PC-9 (cell line): Measurements from ENCODE around the gene TMEM94. TPM values are rescaled to one million over a fixed set of nuclear protein-coding genes. Genes with fewer than 3 reads are reported as not detected.
"Not testable (repeated sequence)": the region's sequence is repeated elsewhere in the genome, so short reads cannot be mapped to it uniquely, and the experiment has no call there.

ENCODE experiments used
- BruUV-seq: library from RNA; stranded (reverse); fragments of 400-500 nt; replicated peaks from 2 replicates; lab custom pipeline; 2021; lab: Mats Ljungman, UMichigan
- CTCF ChIA-PET: fragments of 300-600 bp; sonication (Branson Sonifier 250); formaldehyde crosslinking; loops from one replicate; lab custom pipeline; 2022; ENCODE audit warnings: antibody characterized with exemption; lab: Charles Lee
- POLR2A ChIA-PET: fragments of 300-600 bp; sonication (Branson Sonifier 250); formaldehyde crosslinking; loops from one replicate; lab custom pipeline; 2022; ENCODE audit warnings: antibody characterized with exemption; ENCODE audit not compliant: unreplicated experiment; lab: Charles Lee
- DNase-seq, 2 experiments: peaks; one replicate each; pipeline versions ENCODE4 v3.0.0 to v3.0.0-alpha.2; 2015 to 2022; ENCODE audit warnings: mixed read lengths in 1 of 2
- H2AFZ ChIP-seq: fragments of 200-600 bp; sonication (generic); 2 replicates; pipeline ENCODE4 v1.8.1; 2017; ENCODE audit warnings: antibody characterized with exemption
- H3F3A ChIP-seq: fragments of 200-600 bp; sonication (generic); 2 replicates; pipeline ENCODE4 v1.8.1; 2017; ENCODE audit warnings: antibody characterized with exemption, mild to moderate bottlenecking, low read depth; ENCODE audit not compliant: insufficient read depth
- H3K27ac ChIP-seq: fragments of 200-600 bp; sonication (generic); 2 replicates; pipeline ENCODE4 v1.6.1; 2016; ENCODE audit warnings: mixed run types
- H3K27me3 ChIP-seq: fragments of 200-600 bp; sonication (generic); 2 replicates; pipeline ENCODE4 v1.6.1; 2016; ENCODE audit warnings: low read depth, mixed run types; ENCODE audit not compliant: insufficient read depth
- H3K36me3 ChIP-seq: fragments of 200-600 bp; sonication (generic); 2 replicates; pipeline ENCODE4 v1.6.1; 2016; ENCODE audit warnings: low read depth, mixed run types
- H3K4me1 ChIP-seq: fragments of 200-600 bp; sonication (generic); replicated peaks from 2 replicates; pipeline ENCODE4 v1.6.1; 2016; ENCODE audit warnings: mixed run types; ENCODE audit not compliant: insufficient read depth
- H3K4me2 ChIP-seq: fragments of 200-600 bp; sonication (generic); 2 replicates; pipeline ENCODE4 v1.6.1; 2017; ENCODE audit warnings: mixed run types
- H3K4me3 ChIP-seq: fragments of 200-600 bp; sonication (generic); 2 replicates; pipeline ENCODE4 v1.6.1; 2016; ENCODE audit warnings: mixed run types
- H3K79me2 ChIP-seq: fragments of 200-600 bp; sonication (generic); 2 replicates; pipeline ENCODE4 v1.6.1; 2017; ENCODE audit warnings: low read depth, mixed run types
- H3K9me2 ChIP-seq: fragments of 200-600 bp; sonication (generic); 2 replicates; pipeline ENCODE4 v1.8.1; 2017; ENCODE audit warnings: mild to moderate bottlenecking; ENCODE audit not compliant: insufficient read depth
- H3K9me3 ChIP-seq: fragments of 200-600 bp; sonication (generic); 2 replicates; pipeline ENCODE4 v1.8.1; 2016; ENCODE audit warnings: low read depth; ENCODE audit not compliant: insufficient read depth
- H4K20me1 ChIP-seq: fragments of 200-600 bp; sonication (generic); 2 replicates; pipeline ENCODE4 v1.8.1; 2017; ENCODE audit not compliant: insufficient read depth
- EZH2 ChIP-seq: fragments of 200-600 bp; sonication (generic); IDR thresholded peaks from 2 replicates; pipeline ENCODE4 v1.8.0; 2017; ENCODE audit warnings: antibody characterized with exemption, low read depth
- intact Hi-C: fragments of 100-400 bp; cut with micrococcal nuclease; formaldehyde crosslinking; loops from one replicate; pipeline ENCODE4 v1.10.0; 2022; ENCODE audit not compliant: unreplicated experiment
- total RNA-seq: library from RNA; stranded (reverse); gene quantifications from 2 replicates; pipeline ENCODE4 v1.2.3, GENCODE V29; 2021
- TF ChIP-seq, protein P1 (sequence below): fragments of 200-600 bp; sonication (generic); conservative IDR thresholded peaks from 2 replicates; pipeline ENCODE4 v1.6.1; 2017; ENCODE audit warnings: mixed run types, antibody characterized with exemption, mild to moderate bottlenecking, moderate library complexity

TMEM94 gene
- total RNA-seq, 1 experiment from 2014 or later = 78.9 TPM

- ChIA-PET CTCF (interaction anchor here (0.6 kb wide), 1 partner anchor 214 kb away, joined by 3 read pairs; no protein-coding TSS in a partner anchor), POLR2A (no interaction called here)
- Histone ChIP-seq H3K79me2 (no peaks in the 10 kb centered on the region), H4K20me1 (no peaks in the 10 kb centered on the region), H3K36me3 (peaks cover 7% of the 10 kb centered on the region), H3F3A (no peaks in the 10 kb centered on the region), H3K27me3 (no peaks in the 10 kb centered on the region), H3K4me2 (no peak overlapping the region), H3K9me2 (no peaks in the 10 kb centered on the region), H3K9me3 (no peaks in the 10 kb centered on the region), H3K4me3 (no peak overlapping the region), H3K4me1 (no peaks in the 10 kb centered on the region), H3K27ac (no peak overlapping the region), H2AFZ (no peak overlapping the region)
- BruUV-seq = no TSS peak
- TF ChIP-seq, protein P1, sequence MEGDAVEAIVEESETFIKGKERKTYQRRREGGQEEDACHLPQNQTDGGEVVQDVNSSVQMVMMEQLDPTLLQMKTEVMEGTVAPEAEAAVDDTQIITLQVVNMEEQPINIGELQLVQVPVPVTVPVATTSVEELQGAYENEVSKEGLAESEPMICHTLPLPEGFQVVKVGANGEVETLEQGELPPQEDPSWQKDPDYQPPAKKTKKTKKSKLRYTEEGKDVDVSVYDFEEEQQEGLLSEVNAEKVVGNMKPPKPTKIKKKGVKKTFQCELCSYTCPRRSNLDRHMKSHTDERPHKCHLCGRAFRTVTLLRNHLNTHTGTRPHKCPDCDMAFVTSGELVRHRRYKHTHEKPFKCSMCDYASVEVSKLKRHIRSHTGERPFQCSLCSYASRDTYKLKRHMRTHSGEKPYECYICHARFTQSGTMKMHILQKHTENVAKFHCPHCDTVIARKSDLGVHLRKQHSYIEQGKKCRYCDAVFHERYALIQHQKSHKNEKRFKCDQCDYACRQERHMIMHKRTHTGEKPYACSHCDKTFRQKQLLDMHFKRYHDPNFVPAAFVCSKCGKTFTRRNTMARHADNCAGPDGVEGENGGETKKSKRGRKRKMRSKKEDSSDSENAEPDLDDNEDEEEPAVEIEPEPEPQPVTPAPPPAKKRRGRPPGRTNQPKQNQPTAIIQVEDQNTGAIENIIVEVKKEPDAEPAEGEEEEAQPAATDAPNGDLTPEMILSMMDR = no peak
- intact Hi-C loops = no loop called here
- DNase-seq = no peak
These were observed 19.8 kb downstream of the TMEM94 start for GRCh38 chr17:75476271-75476671.

- Histone ChIP-seq H3K4me3 (no peak overlapping the region), H4K20me1 (no peaks in the 10 kb centered on the region), H3F3A (no peaks in the 10 kb centered on the region), H3K27ac (no peak overlapping the region), H3K4me1 (no peaks in the 10 kb centered on the region), H3K27me3 (no peaks in the 10 kb centered on the region), H2AFZ (no peak overlapping the region), H3K4me2 (no peak overlapping the region), H3K36me3 (peaks cover 7% of the 10 kb centered on the region), H3K9me2 (no peaks in the 10 kb centered on the region), H3K9me3 (no peaks in the 10 kb centered on the region), H3K79me2 (no peaks in the 10 kb centered on the region)
- intact Hi-C loops = no loop called here
- no peak for DNase-seq
- no TSS peak for BruUV-seq
- ChIA-PET POLR2A (no interaction called here), CTCF (no interaction called here)
- TF ChIP-seq EZH2 = no peak
- TF ChIP-seq, protein P1 = no peak
These were observed 20.5 kb downstream of the TMEM94 start for GRCh38 chr17:75476752-75477489.

DNA sequence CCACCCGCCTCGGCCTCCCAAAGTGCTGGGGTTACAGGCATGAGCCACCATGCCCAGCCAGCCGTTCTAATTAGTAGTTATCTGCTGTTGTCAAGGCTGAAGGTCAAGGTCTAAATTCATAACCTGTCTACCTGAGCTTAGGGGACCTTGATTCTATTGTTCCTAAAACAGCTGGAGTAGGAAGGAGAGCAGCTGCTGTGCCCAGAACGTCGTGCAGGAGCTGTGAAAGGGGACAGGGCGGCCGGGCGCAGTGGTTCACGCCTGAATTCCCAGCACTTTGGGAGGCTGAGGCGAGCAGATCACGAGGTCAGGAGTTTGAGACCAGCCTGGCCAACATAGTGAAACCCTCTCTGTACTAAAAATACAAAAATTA, 21.0 kb downstream of the TMEM94 start:
- H3K36me3 ChIP-seq, H3F3A ChIP-seq, H3K4me1 ChIP-seq, H2AFZ ChIP-seq, DNase-seq, H3K27ac ChIP-seq, BruUV-seq, CTCF ChIA-PET, H3K9me3 ChIP-seq, H4K20me1 ChIP-seq, H3K4me2 ChIP-seq, H3K79me2 ChIP-seq, H3K9me2 ChIP-seq, intact Hi-C loops, H3K4me3 ChIP-seq, H3K27me3 ChIP-seq: not testable (repeated sequence)
- POLR2A ChIA-PET = interaction anchor here (0.6 kb wide), 1 partner anchor 21 kb away, joined by 4 read pairs; the partner anchor contains the start of gene TMEM94
